Activated naive CD4-positive, alpha-beta T cell treated with anti-CD3 and anti-CD28 coated beads for 36 hours (primary cell): ENCODE measurements around the gene SPATA21. TPM values are rescaled to one million over a fixed set of nuclear protein-coding genes. Genes with fewer than 3 reads are reported as not detected.
A peak's percentile ranks its signal among the peaks of the same experiment; 100 is the strongest.
"Not testable (repeated sequence)": the region's sequence is repeated elsewhere in the genome, so short reads cannot be mapped to it uniquely, and the experiment has no call there.

ENCODE experiments used
- CTCF ChIA-PET: fragments of 350-600 bp; sonication (Branson Sonifier 250); formaldehyde crosslinking; loops from one replicate; lab custom pipeline; 2021; ENCODE audit warnings: antibody characterized with exemption; lab: Charles Lee
- DNase-seq: peaks from one replicate; pipeline ENCODE4 v3.0.0-alpha.2; 2020
- H3K27ac Mint-ChIP-seq: one replicate; pipeline ENCODE4 v1.8.0; 2021; ENCODE audit warnings: mild to moderate bottlenecking, mixed read lengths
- H3K27me3 Mint-ChIP-seq: one replicate; pipeline ENCODE4 v1.8.0; 2021; ENCODE audit warnings: low read depth, mixed read lengths
- H3K36me3 Mint-ChIP-seq: one replicate; pipeline ENCODE4 v1.8.0; 2021; ENCODE audit warnings: low read depth, mixed read lengths
- H3K4me1 Mint-ChIP-seq: one replicate; pipeline ENCODE4 v1.8.0; 2021; ENCODE audit warnings: low read depth, mixed read lengths
- H3K4me3 Mint-ChIP-seq: one replicate; pipeline ENCODE4 v1.8.0; 2021; ENCODE audit warnings: mild to moderate bottlenecking, moderate library complexity, mixed read lengths
- H3K9me3 Mint-ChIP-seq: one replicate; pipeline ENCODE4 v1.8.0; 2021; ENCODE audit warnings: mixed read lengths
- intact Hi-C: fragments of 100-400 bp; cut with micrococcal nuclease; formaldehyde crosslinking; loops from one replicate; pipeline ENCODE4 v1.15.1; 2023
- total RNA-seq, 2 experiments: library from RNA; stranded (reverse); gene quantifications; one replicate each; pipeline ENCODE4 v1.2.3, GENCODE V29; 2021

The SPATA21 gene
- total RNA-seq, 2 experiments from 2014 or later: not detected

DNA sequence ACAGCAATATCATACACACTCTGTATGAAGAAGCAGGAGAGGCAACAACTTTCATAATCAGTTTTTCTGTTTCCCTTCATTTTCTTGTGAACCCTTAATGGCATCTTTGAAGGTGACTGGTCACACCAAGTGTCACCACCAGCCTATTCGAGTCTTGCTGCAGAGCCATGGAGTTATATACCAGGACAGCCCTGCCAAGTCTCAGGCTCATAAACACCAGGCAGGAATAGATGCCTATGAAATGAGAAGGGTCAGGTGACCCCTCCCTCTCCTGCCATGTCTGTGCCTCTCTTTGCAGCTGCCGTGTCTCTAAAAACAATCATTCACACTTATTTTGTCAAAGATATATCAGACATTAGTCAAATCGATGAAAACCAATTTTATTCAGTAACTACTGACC, 31.3 kb upstream of the SPATA21 start:
- CTCF ChIA-PET: interaction anchor here (0.6 kb wide), 1 partner anchor 694 kb away, joined by 3 read pairs; no protein-coding TSS in a partner anchor

DNA sequence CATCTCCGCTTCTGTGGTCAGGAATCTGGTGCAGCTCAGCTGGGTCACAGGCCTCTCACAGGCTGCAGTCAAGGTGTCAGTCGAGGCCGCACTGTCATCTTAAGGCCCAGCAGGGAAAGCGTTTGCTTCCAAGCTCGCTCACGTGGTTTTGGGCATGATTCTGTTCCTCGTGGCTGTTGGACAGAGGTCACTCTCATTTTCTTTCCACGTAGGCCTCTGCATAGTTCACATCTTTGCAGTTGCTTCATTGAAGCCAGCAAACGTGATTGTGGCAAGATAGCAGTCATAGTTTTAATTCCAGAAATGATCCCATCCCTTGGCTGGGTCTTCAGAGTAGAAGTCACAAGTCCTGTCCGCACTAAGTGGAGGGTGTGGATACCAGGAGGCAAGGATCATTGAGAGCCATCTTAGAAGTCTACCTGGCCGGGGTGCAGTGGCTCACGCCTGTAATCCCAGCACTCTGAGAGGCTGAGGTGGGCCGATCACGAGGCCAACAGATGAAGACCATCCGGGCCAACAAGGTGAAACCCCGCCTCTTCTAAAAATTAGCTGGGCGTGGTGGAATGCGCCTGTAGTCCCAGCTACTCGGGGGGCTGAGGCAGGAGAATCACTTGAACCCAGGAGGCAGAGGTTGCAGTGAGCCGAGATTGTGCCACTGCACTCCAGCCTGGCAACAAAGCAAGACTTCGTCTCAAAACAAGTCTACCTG, 27.8 kb upstream of the SPATA21 start:
- Mint-ChIP-seq H3K27ac (no peak overlapping the region), H3K4me1 (peaks cover 2% of the 10 kb centered on the region), H3K9me3 (no peaks in the 10 kb centered on the region), H3K27me3 (no peaks in the 10 kb centered on the region), H3K36me3 (peaks cover 7% of the 10 kb centered on the region), H3K4me3 (no peak overlapping the region)
- DNase-seq: no peak
- CTCF ChIA-PET: no interaction called here
- intact Hi-C loops: no loop called here

More for the DNA sequence above, 31.3 kb upstream of the SPATA21 start:
- H3K36me3 Mint-ChIP-seq: no peaks in the 10 kb centered on the region
- intact Hi-C loops: no loop called here
- H3K27ac Mint-ChIP-seq: no peak overlapping the region
- peaks cover 4% of the 10 kb centered on the region for H3K4me1 Mint-ChIP-seq
- DNase-seq: no peak
- H3K9me3 Mint-ChIP-seq: no peaks in the 10 kb centered on the region
- H3K27me3 Mint-ChIP-seq: no peaks in the 10 kb centered on the region
- H3K4me3 Mint-ChIP-seq: no peak overlapping the region

- DNase-seq: no peak
- Mint-ChIP-seq H3K9me3 (no peaks in the 10 kb centered on the region), H3K27me3 (no peaks in the 10 kb centered on the region), H3K4me3 (no peak overlapping the region), H3K4me1 (peaks cover 2% of the 10 kb centered on the region), H3K36me3 (peaks cover 18% of the 10 kb centered on the region), H3K27ac (peak overlapping the region; percentile 41)
- intact Hi-C loops: no loop called here
- CTCF ChIA-PET: no interaction called here
These were observed 25.6 kb upstream of the SPATA21 start for GRCh38 chr1:16462773-16463330.

DNA sequence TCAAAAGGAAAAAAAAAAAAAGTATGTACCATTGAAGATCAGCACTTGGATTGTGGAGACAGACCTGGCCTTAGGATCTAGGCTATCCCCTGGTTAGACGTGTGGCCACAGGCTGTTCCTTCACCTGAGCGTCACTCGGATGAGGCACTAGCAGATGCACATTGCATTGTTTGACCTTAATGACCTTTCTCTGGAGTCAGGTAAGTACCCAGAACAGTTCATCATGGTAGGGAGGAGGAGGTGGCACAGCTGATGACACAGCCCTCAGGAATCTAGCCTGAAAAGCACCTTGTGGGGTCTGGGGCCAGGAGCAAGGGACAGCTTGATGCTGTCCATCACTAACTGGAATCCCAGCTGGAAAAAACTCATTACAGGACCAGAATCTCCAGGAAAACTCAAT, 24.5 kb upstream of the SPATA21 start:
- Mint-ChIP-seq H3K4me3 (no peak overlapping the region), H3K36me3 (peaks cover 19% of the 10 kb centered on the region), H3K9me3 (no peaks in the 10 kb centered on the region), H3K27me3 (no peaks in the 10 kb centered on the region), H3K4me1 (peaks cover 2% of the 10 kb centered on the region), H3K27ac (peak overlapping the region; percentile 25)
- CTCF ChIA-PET: no interaction called here
- intact Hi-C loops: no loop called here
- no peak for DNase-seq

GRCh38 chr1:16459352-16459925, 22.2 kb upstream of the SPATA21 start:
- peaks cover 21% of the 10 kb centered on the region for H3K36me3 Mint-ChIP-seq
- peaks cover 2% of the 10 kb centered on the region for H3K4me1 Mint-ChIP-seq
- no peak overlapping the region for H3K4me3 Mint-ChIP-seq
- no peak for DNase-seq
- H3K9me3 Mint-ChIP-seq: no peaks in the 10 kb centered on the region
- CTCF ChIA-PET: no interaction called here
- H3K27me3 Mint-ChIP-seq: no peaks in the 10 kb centered on the region
- intact Hi-C loops: no loop called here
- H3K27ac Mint-ChIP-seq: no peak overlapping the region

DNA sequence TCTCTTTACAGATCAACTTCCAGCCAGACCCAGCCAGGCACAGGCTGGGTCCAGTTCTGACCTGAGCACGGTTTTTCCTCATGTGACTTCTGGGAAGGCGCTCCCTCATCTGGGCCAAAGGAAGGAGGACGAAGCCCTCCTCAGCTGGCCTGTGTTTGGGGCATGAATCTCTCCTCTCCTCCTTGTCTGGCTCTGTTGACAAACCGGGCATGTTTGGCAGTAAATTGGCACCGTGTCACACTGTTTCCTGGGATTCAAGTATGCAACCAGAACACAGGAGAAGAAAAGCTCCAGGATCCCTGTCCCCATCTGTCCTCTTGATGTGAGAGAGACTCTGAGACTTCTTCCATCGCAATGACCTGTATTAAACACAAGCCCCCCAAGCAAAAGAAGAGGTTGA, 21.6 kb upstream of the SPATA21 start:
- DNase-seq: no peak
- CTCF ChIA-PET: no interaction called here
- intact Hi-C loops: no loop called here
- no peaks in the 10 kb centered on the region for H3K9me3 Mint-ChIP-seq
- H3K27me3 Mint-ChIP-seq: no peaks in the 10 kb centered on the region
- H3K27ac Mint-ChIP-seq: peak overlapping the region; percentile 56
- H3K4me3 Mint-ChIP-seq: no peak overlapping the region
- H3K36me3 Mint-ChIP-seq: peaks cover 21% of the 10 kb centered on the region
- H3K4me1 Mint-ChIP-seq: peaks cover 2% of the 10 kb centered on the region

DNA sequence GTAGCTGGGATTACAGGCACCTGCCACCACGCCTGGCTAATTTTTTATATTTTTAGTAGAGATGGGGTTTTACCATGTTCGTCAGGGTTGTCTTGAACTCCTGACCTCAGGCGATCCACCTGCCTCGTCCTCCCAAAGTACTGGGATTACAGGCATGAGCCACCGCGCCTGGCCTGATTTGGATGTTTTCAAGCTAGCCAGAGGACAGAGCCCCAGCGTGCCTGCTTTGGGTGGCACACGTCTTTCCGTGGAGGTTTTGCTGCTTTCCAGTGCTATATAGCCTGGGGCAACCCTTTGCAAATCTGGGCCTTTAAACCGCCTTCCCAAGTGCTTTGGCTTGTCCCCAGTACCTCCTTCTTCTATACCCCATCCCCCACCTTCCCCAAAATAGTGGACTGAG, 18.9 kb upstream of the SPATA21 start:
- H3K27me3 Mint-ChIP-seq, DNase-seq, intact Hi-C loops, H3K4me3 Mint-ChIP-seq, CTCF ChIA-PET, H3K9me3 Mint-ChIP-seq: not testable (repeated sequence)
- Mint-ChIP-seq H3K4me1 (peaks cover 11% of the 10 kb centered on the region), H3K27ac (peak overlapping the region; percentile 30), H3K36me3 (peaks cover 33% of the 10 kb centered on the region)

DNA sequence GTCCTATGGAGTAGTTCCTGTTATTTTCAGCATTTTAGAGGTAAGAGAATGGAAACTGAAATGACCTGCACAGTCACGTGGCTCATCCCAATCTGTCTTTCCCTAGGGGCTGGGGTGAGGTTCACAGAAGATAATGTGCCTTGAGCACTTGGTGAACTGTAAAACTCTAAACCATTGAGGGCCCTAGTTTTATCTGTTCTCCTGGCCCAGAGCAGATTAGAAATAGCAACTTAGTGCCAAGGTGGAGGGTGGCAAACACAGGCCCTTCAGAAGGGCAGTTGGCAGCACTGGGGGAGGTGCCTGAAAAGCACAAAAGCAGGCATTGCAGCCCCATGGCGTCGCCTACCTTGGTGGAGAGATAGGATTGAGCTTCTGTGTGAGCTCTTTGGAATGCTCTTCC, 17.7 kb upstream of the SPATA21 start:
- H3K9me3 Mint-ChIP-seq, intact Hi-C loops, H3K27ac Mint-ChIP-seq, H3K27me3 Mint-ChIP-seq, CTCF ChIA-PET, H3K4me3 Mint-ChIP-seq, DNase-seq: not testable (repeated sequence)
- peaks cover 19% of the 10 kb centered on the region for H3K4me1 Mint-ChIP-seq
- peaks cover 31% of the 10 kb centered on the region for H3K36me3 Mint-ChIP-seq

DNA sequence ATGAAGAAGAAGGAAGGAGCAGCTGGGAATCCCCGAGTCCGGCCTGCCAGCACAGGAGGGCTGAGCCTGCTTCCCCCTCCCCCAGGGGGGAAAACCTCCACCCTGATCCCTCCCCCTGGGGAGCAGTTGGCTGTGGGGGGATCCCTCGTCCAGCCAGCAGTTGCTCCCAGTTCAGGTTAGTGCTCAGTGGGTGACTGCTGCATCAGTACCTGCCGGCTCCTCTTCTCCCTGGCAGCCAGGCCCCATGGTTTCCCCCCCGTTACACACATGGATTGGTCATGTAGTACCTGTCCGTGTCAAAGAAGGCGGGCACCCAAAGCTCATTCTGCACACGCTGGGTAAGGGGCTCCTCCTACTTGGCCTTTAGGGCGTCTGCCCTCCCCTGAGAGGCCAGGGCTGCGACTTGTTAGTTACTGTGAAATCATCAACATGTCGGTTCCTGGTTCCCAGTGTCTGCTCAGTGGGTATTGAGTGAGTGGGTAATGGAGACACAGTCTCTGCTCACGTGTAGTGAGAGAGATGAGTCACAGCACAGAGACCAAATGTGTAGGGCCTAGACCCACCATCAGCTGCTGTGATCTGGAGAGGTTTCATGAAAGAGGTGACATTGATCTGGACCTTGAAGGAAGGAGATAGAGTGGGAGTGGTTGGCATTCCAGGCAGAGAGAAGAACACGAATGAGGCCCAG, 14.8 kb upstream of the SPATA21 start:
- Mint-ChIP-seq H3K4me1 (peaks cover 38% of the 10 kb centered on the region), H3K27ac (peak overlapping the region; percentile 64), H3K9me3 (no peaks in the 10 kb centered on the region), H3K36me3 (peaks cover 39% of the 10 kb centered on the region), H3K27me3 (no peaks in the 10 kb centered on the region), H3K4me3 (no peak overlapping the region)
- CTCF ChIA-PET: interaction anchor here (1.8 kb wide), 1 partner anchor 11 kb away, joined by 11 read pairs; the partner anchor contains the start of gene NECAP2
- intact Hi-C loops: no loop called here
- DNase-seq: no peak

DNA sequence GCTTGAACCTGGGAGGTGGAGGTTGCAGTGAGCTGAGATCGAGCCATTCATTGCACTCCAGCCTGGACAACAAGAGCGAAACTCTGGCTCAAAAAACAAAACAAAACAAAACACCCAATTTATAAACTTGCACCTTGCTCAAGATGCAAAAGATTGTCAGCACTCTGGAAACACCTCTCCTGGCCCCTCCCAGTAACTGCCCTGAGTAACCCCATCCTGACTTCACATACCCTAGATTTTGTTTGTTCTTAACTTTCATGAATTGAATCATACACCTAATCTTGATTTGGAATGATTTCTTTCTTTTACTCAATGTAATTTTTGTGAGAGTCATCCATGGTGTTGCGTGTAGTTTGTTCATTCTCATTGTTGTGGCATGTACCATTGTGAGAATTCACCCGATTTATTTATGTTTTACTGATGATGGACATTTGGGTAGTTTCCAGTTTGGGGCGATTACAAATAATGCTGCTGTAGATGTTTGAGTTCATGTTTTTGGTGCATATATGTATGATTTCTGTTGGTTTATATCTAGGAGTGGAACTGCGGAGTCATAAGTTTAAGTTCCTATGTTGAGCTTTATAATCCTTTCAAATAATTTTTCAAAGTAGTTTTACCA, 13.7 kb upstream of the SPATA21 start:
- no peak for DNase-seq
- Mint-ChIP-seq H3K4me3 (no peak overlapping the region), H3K36me3 (peaks cover 36% of the 10 kb centered on the region), H3K27ac (peak overlapping the region; percentile 59), H3K4me1 (peaks cover 38% of the 10 kb centered on the region), H3K9me3 (no peaks in the 10 kb centered on the region), H3K27me3 (no peaks in the 10 kb centered on the region)
- intact Hi-C loops: no loop called here
- CTCF ChIA-PET: no interaction called here

- intact Hi-C loops: no loop called here
- Mint-ChIP-seq H3K9me3 (no peaks in the 10 kb centered on the region), H3K36me3 (peaks cover 37% of the 10 kb centered on the region), H3K4me1 (peaks cover 40% of the 10 kb centered on the region), H3K27me3 (no peaks in the 10 kb centered on the region), H3K4me3 (no peak overlapping the region), H3K27ac (peak overlapping the region; percentile 65)
- DNase-seq: no peak
- CTCF ChIA-PET: interaction anchor here (1.1 kb wide), 1 partner anchor 10 kb away, joined by 4 read pairs; no protein-coding TSS in a partner anchor
These were observed 12.4 kb upstream of the SPATA21 start for GRCh38 chr1:16449666-16450065.

DNA sequence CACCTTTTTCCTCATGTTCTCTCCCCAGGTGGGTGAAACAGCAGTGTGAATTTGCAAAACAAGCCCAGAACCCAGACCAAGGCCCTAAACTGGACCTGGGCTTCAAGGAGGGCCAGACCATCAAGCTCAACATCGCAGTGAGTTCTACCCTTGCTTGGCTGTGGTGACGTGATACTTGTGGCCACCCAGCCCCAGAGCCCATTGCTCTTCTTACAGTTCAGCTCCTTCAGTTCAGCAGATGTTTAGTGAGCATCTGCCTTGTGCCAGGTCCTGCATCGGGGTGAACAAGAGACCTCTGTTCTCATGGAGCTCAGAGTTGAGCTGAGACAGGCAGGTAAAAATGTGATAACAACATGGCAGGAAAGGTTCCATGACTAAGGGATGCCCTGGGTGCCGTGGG, 11.8 kb upstream of the SPATA21 start:
- Mint-ChIP-seq H3K4me3 (no peak overlapping the region), H3K36me3 (peaks cover 42% of the 10 kb centered on the region), H3K9me3 (no peaks in the 10 kb centered on the region), H3K4me1 (peaks cover 45% of the 10 kb centered on the region), H3K27me3 (no peaks in the 10 kb centered on the region), H3K27ac (peak overlapping the region; percentile 33)
- no peak for DNase-seq
- intact Hi-C loops: no loop called here
- CTCF ChIA-PET: no interaction called here
